Measurements from ENCODE around the gene GALNT9. TPM values are rescaled to one million over a fixed set of nuclear protein-coding genes. Genes with fewer than 3 reads are reported as not detected.

GALNT9 gene
- total RNA-seq, 2 experiments from 2014 or later: not detected

DNA sequence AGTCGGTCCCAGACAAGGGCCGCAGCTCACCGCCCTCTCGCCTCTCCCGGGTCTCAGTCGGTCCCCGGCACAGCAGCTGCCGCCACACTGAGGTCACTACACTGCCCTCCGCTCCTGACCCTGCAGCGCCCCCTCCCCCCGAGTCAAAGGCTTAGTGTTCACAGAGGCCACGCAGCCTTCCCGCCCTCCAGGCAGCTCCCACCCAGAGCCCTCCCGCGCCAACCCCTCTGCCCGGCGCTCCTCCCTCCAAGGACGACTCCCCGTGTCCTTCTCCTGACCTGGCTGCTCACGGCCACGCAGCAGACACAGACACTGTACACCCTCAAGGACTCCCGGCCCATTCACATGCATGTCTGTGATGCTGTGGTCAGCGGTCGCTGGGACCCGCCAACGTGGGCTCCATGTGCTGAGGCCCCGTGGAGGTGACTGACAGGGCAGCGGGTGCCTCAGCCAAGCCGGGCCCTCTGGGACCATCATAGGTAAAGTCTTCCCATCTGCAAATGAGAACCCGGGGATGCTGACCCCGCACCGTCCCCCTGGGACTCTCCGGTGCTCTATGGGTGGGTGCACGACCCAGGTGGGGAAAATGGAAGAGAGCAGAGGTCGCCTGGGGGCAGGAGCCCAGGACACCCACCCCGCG lies 16.3 kb upstream of the GALNT9 start:
- H3K4me3 Mint-ChIP-seq: no peak overlapping the region
- ChIA-PET POLR2A (no interaction called here), CTCF (no interaction called here)
- peaks cover 29% of the 10 kb centered on the region for H3K27me3 Mint-ChIP-seq
- H3K4me3 ChIP-seq (ENCODE audit: low read length): no peak overlapping the region
- H3K9me3 Mint-ChIP-seq: no peaks in the 10 kb centered on the region
- H3K4me1 ChIP-seq (ENCODE audit: insufficient read depth, low read length): no peaks in the 10 kb centered on the region
- no peaks in the 10 kb centered on the region for H3K36me3 Mint-ChIP-seq (ENCODE audit: low read depth)
- no peak overlapping the region for H3K27ac Mint-ChIP-seq
- H3K27me3 ChIP-seq (ENCODE audit: control insufficient read depth in 1 of 2, insufficient read depth in 2 of 2, low read length in 2 of 2): no peaks in the 10 kb centered on the region
- H3K36me3 ChIP-seq (ENCODE audit: insufficient read depth, low read length): no peaks in the 10 kb centered on the region
- DNase-seq (no peak), ATAC-seq (ENCODE audit: poor library complexity) (no peak)
- H3K27ac ChIP-seq (ENCODE audit: low read depth in 1 of 2, low read length in 2 of 2): no peak overlapping the region
- intact Hi-C loops (cut with DNase I, micrococcal nuclease): no loop called here
- TF ChIP-seq, protein P1, sequence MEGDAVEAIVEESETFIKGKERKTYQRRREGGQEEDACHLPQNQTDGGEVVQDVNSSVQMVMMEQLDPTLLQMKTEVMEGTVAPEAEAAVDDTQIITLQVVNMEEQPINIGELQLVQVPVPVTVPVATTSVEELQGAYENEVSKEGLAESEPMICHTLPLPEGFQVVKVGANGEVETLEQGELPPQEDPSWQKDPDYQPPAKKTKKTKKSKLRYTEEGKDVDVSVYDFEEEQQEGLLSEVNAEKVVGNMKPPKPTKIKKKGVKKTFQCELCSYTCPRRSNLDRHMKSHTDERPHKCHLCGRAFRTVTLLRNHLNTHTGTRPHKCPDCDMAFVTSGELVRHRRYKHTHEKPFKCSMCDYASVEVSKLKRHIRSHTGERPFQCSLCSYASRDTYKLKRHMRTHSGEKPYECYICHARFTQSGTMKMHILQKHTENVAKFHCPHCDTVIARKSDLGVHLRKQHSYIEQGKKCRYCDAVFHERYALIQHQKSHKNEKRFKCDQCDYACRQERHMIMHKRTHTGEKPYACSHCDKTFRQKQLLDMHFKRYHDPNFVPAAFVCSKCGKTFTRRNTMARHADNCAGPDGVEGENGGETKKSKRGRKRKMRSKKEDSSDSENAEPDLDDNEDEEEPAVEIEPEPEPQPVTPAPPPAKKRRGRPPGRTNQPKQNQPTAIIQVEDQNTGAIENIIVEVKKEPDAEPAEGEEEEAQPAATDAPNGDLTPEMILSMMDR (IDR thresholded peaks at IDR 0.05): no peak
- H3K9me3 ChIP-seq (ENCODE audit: control insufficient read depth in 1 of 2, insufficient read depth in 1 of 2, low read length in 2 of 2): peaks cover 0 to 15% of the 10 kb centered on the region in 2 experiments
- peaks cover 8% of the 10 kb centered on the region for H3K4me1 Mint-ChIP-seq (ENCODE audit: low read depth)

DNA sequence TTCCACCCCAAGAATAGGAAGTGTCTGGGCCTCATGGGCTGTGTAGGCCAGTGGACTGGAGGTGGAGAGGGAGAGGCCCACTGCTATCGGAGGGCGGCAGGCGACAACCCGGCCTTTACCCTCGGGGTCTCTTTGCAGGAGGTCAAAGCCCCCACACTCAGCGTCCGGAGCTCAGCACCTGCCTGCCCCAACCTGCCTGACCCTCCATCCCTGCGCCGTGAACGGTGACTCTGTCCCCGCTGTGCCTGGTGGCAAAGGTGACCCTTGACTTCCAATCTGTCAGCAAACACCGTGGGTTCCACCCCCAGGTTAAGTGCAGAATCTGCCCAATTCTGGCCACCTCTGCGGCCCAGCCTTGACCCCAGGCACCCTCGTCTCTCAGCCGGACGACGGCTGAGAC lies 15.7 kb upstream of the GALNT9 start:
- H3K27ac Mint-ChIP-seq: no peak overlapping the region
- no peak overlapping the region for H3K4me3 Mint-ChIP-seq
- no peak for ATAC-seq (ENCODE audit: poor library complexity)
- no peak for DNase-seq
- no peak overlapping the region for H3K27ac ChIP-seq (ENCODE audit: low read depth in 1 of 2, low read length in 2 of 2)
- no peaks in the 10 kb centered on the region for H3K9me3 Mint-ChIP-seq
- POLR2A ChIA-PET: no interaction called here
- H3K4me1 ChIP-seq (ENCODE audit: insufficient read depth, low read length): no peaks in the 10 kb centered on the region
- H3K4me1 Mint-ChIP-seq (ENCODE audit: low read depth): peaks cover 8% of the 10 kb centered on the region
- H3K36me3 ChIP-seq (ENCODE audit: insufficient read depth, low read length): no peaks in the 10 kb centered on the region
- H3K27me3 ChIP-seq (ENCODE audit: control insufficient read depth in 1 of 2, insufficient read depth in 2 of 2, low read length in 2 of 2): no peaks in the 10 kb centered on the region
- H3K36me3 Mint-ChIP-seq (ENCODE audit: low read depth): no peaks in the 10 kb centered on the region
- H3K4me3 ChIP-seq (ENCODE audit: low read length): no peak overlapping the region
- CTCF ChIA-PET: no interaction called here
- TF ChIP-seq, protein P1 (IDR thresholded peaks at IDR 0.05): no peak
- intact Hi-C loops (cut with DNase I, micrococcal nuclease): no loop called here
- peaks cover 29% of the 10 kb centered on the region for H3K27me3 Mint-ChIP-seq
- peaks cover 0 to 18% of the 10 kb centered on the region in 2 experiments for H3K9me3 ChIP-seq (ENCODE audit: control insufficient read depth in 1 of 2, insufficient read depth in 1 of 2, low read length in 2 of 2)

DNA sequence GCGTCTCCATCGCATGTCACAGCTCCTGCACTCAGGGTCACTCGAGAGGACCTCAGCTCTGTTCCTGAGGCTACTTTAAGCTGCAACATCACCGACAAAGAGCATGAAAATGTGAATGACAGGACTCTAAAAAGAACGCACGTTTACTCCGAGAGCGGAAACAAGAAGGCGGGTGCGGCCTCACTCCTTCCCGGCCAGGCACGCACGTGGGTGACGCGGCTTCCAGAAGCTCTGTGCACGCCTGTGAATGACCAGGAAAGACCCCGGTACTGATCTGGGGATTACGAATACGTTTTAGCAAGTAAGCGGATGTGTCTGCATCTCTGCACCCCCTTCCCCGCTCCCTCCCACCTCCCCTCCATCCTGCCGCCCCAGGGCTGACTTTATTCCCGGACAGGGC lies 15.2 kb upstream of the GALNT9 start:
- ATAC-seq (ENCODE audit: poor library complexity): no peak
- intact Hi-C loops (cut with DNase I, micrococcal nuclease): loop anchor here in 1 of 2 experiments (5.0 kb wide), 1 partner anchor 177 kb away; no protein-coding TSS in a partner anchor
- POLR2A ChIA-PET: no interaction called here

More for the DNA sequence above, 15.2 kb upstream of the GALNT9 start:
- Mint-ChIP-seq H3K9me3 (no peaks in the 10 kb centered on the region), H3K27ac (no peak overlapping the region), H3K36me3 (ENCODE audit: low read depth) (no peaks in the 10 kb centered on the region), H3K4me1 (ENCODE audit: low read depth) (peaks cover 8% of the 10 kb centered on the region), H3K27me3 (peaks cover 29% of the 10 kb centered on the region), H3K4me3 (no peak overlapping the region)
- TF ChIP-seq, protein P1 (IDR thresholded peaks at IDR 0.05): no peak
- Histone ChIP-seq H3K4me3 (ENCODE audit: low read length) (no peak overlapping the region), H3K9me3 (ENCODE audit: control insufficient read depth in 1 of 2, insufficient read depth in 1 of 2, low read length in 2 of 2) (peaks cover 0 to 18% of the 10 kb centered on the region in 2 experiments), H3K36me3 (ENCODE audit: insufficient read depth, low read length) (no peaks in the 10 kb centered on the region), H3K4me1 (ENCODE audit: insufficient read depth, low read length) (no peaks in the 10 kb centered on the region), H3K27me3 (ENCODE audit: control insufficient read depth in 1 of 2, insufficient read depth in 2 of 2, low read length in 2 of 2) (no peaks in the 10 kb centered on the region), H3K27ac (ENCODE audit: low read depth in 1 of 2, low read length in 2 of 2) (no peak overlapping the region)
- CTCF ChIA-PET: no interaction called here
- no peak for DNase-seq

Measured in CD4-positive, alpha-beta T cell (primary cell).